Measurements from ENCODE around the gene TNFRSF19.

- TF ChIP-seq EZH2 (IDR thresholded peaks at IDR 0.05; ENCODE audit: low read depth) (no peak), CTCF (conservative IDR thresholded peaks at IDR 0.05) (no peak)
Observed at GRCh38 chr13:23551213-23552008, 18.8 kb upstream of the TNFRSF19 start.

All from PC-9 (cell line).